ENCODE results near the gene RASGRP2. TPM values are rescaled to one million over a fixed set of nuclear protein-coding genes. Genes with fewer than 3 reads are reported as not detected.

RASGRP2 gene
- polyA plus RNA-seq, 1 donor (not counting 4 experiments of a cell fraction or from before 2014, with no cell fraction given), result 0.49 TPM

DNA sequence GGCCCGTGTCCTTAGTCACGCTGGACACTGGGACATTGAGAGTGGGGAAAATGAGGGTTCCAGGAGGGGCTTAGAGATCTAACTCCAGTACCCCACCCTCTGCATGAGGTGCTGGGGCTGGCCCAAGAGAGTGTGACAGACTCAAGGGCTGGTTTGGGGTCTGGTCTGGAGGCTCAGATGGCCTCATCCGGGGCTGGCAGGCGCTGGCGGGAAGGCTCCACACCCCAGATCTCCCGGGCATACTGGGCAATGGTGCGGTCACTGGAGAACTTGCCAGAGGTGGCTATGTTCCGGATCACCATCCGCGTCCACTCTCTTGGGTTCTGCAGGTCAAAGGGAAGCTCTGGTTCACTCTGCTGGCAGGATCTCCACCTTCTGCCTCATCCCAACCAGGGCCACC lies 2.5 kb upstream of the RASGRP2 start:
- DNase-seq (ENCODE audit: low read depth, low spot score), result no peak
- peaks cover 53% of the 10 kb centered on the region for H3K27me3 ChIP-seq (ENCODE audit: control insufficient read depth, extremely low read depth, insufficient read depth, low read length)
- dilution Hi-C loops (cut with MboI; ENCODE audit: extremely low pct_ligation_motif_present, low sequenced_read_pairs), result no loop called here
- H4K20me1 ChIP-seq (ENCODE audit: control insufficient read depth, extremely low read depth, insufficient read depth, low read length), result no peaks in the 10 kb centered on the region
- no peak overlapping the region for H2AFZ ChIP-seq (ENCODE audit: control insufficient read depth, low read length)
- H3K9me3 ChIP-seq (ENCODE audit: control insufficient read depth, low read depth, low read length), result no peaks in the 10 kb centered on the region
- no peaks in the 10 kb centered on the region for H3K79me2 ChIP-seq (ENCODE audit: control insufficient read depth, insufficient read depth, low read length)
- H3K4me2 ChIP-seq (ENCODE audit: control insufficient read depth, extremely low read depth, insufficient read depth, low read depth, low read length), result no peak overlapping the region
- no peak overlapping the region for H3K4me3 ChIP-seq (ENCODE audit: control insufficient read depth in 2 of 3, extremely low read depth in 1 of 3, insufficient read depth in 2 of 3, low read depth in 1 of 3, low read length in 3 of 3)
- H3K9me1 ChIP-seq (ENCODE audit: control insufficient read depth, extremely low read depth, insufficient read depth, low read length), result no peaks in the 10 kb centered on the region
- no peak overlapping the region for H3K27ac ChIP-seq (ENCODE audit: control insufficient read depth, insufficient read depth, low read length)
- TF ChIP-seq EZH2 (IDR thresholded peaks at IDR 0.05; ENCODE audit: low read length), result no peak
- TF ChIP-seq, protein P1, sequence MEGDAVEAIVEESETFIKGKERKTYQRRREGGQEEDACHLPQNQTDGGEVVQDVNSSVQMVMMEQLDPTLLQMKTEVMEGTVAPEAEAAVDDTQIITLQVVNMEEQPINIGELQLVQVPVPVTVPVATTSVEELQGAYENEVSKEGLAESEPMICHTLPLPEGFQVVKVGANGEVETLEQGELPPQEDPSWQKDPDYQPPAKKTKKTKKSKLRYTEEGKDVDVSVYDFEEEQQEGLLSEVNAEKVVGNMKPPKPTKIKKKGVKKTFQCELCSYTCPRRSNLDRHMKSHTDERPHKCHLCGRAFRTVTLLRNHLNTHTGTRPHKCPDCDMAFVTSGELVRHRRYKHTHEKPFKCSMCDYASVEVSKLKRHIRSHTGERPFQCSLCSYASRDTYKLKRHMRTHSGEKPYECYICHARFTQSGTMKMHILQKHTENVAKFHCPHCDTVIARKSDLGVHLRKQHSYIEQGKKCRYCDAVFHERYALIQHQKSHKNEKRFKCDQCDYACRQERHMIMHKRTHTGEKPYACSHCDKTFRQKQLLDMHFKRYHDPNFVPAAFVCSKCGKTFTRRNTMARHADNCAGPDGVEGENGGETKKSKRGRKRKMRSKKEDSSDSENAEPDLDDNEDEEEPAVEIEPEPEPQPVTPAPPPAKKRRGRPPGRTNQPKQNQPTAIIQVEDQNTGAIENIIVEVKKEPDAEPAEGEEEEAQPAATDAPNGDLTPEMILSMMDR (optimal IDR thresholded peaks at IDR 0.05 in 1 of 3, IDR thresholded peaks at IDR 0.05 in 1 of 3, conservative IDR thresholded peaks at IDR 0.05 in 1 of 3; ENCODE audit: extremely low read depth in 1 of 3, insufficient read depth in 2 of 3, low read length in 3 of 3), result no peak
- no peak overlapping the region for H3K9ac ChIP-seq (ENCODE audit: control insufficient read depth, extremely low read depth, insufficient read depth, low read length)
- peaks cover 28% of the 10 kb centered on the region for H3K4me1 ChIP-seq (ENCODE audit: control insufficient read depth, extremely low read depth, insufficient read depth, low read length)
- FAIRE-seq, result no peak
- H3K36me3 ChIP-seq (ENCODE audit: control insufficient read depth in 2 of 2, extremely low read depth in 1 of 2, insufficient read depth in 2 of 2, low read length in 2 of 2), result no peaks in the 10 kb centered on the region

DNA sequence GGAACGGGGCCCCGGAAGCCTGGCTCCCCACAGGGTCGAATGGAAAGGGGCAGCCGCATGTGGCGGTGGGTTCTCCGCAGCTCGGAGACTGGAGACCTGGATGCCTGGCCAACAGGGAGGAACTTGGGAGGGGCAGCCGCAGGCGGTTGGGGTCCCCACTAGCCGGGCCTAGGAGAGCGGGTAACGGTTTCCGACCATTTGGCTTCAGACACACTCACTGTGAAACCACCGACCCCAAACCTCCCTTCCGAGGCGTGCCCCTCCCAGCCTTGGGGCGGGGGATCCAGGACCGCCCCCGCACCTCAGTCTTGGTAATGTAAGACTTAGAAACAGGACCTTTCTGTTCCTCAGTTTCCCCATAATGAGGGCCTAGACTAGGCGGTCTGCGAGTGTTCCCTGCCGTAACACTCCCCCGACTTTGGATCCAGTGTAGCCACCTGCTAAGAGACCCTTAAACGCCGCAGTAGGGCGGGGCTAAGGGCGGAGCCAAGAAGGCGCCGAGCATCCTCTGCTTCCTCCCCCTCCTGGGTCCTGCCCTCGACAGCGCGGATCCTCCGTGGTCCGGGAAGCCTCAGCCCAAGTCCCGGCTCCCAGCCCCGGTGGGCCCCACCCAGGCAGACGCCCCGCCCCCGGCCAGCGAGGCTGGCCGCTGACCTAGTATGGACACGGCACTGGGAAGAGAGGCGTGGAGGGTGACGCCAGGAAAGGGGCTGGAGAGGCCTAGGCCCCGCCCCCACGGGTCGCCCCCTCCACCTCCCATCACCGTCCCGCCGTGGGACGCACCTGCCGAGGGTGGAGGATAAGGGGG lies 1.8 kb upstream of the RASGRP2 start:
- Histone ChIP-seq H3K4me1 (ENCODE audit: control insufficient read depth, extremely low read depth, insufficient read depth, low read length) (peaks cover 28% of the 10 kb centered on the region), H4K20me1 (ENCODE audit: control insufficient read depth, extremely low read depth, insufficient read depth, low read length) (no peaks in the 10 kb centered on the region), H3K9ac (ENCODE audit: control insufficient read depth, extremely low read depth, insufficient read depth, low read length) (no peak overlapping the region), H3K9me1 (ENCODE audit: control insufficient read depth, extremely low read depth, insufficient read depth, low read length) (no peaks in the 10 kb centered on the region), H2AFZ (ENCODE audit: control insufficient read depth, low read length) (no peak overlapping the region), H3K9me3 (ENCODE audit: control insufficient read depth, low read depth, low read length) (no peaks in the 10 kb centered on the region), H3K36me3 (ENCODE audit: control insufficient read depth in 2 of 2, extremely low read depth in 1 of 2, insufficient read depth in 2 of 2, low read length in 2 of 2) (no peaks in the 10 kb centered on the region), H3K27me3 (ENCODE audit: control insufficient read depth, extremely low read depth, insufficient read depth, low read length) (peaks cover 61% of the 10 kb centered on the region), H3K4me2 (ENCODE audit: control insufficient read depth, extremely low read depth, insufficient read depth, low read depth, low read length) (peak overlapping the region; percentile 32), H3K79me2 (ENCODE audit: control insufficient read depth, insufficient read depth, low read length) (no peaks in the 10 kb centered on the region), H3K4me3 (ENCODE audit: control insufficient read depth in 2 of 3, extremely low read depth in 1 of 3, insufficient read depth in 2 of 3, low read depth in 1 of 3, low read length in 3 of 3) (no peak overlapping the region), H3K27ac (ENCODE audit: control insufficient read depth, insufficient read depth, low read length) (no peak overlapping the region)
- no peak for DNase-seq (ENCODE audit: low read depth, low spot score)
- no peak for FAIRE-seq
- TF ChIP-seq EZH2 (IDR thresholded peaks at IDR 0.05; ENCODE audit: low read length), result peak; percentile 93
- TF ChIP-seq, protein P1 (optimal IDR thresholded peaks at IDR 0.05 in 1 of 3, IDR thresholded peaks at IDR 0.05 in 1 of 3, conservative IDR thresholded peaks at IDR 0.05 in 1 of 3; ENCODE audit: extremely low read depth in 1 of 3, insufficient read depth in 2 of 3, low read length in 3 of 3), result no peak
- dilution Hi-C loops (cut with MboI; ENCODE audit: extremely low pct_ligation_motif_present, low sequenced_read_pairs), result no loop called here

Data from keratinocyte (primary cell).